NCI-H2107 (cell line): Measurements from ENCODE around the gene DGKI.

Experiments
- DNase-seq: peaks from one replicate; lab custom pipeline; 2025; lab: John Stamatoyannopoulos, UW

The DGKI gene

GRCh38 chr7:137531671-137532070 lies 315.1 kb downstream of the DGKI start:
- DNase-seq = no peak

GRCh38 chr7:137527634-137528033 lies 319.1 kb downstream of the DGKI start:
- no peak for DNase-seq

GRCh38 chr7:137523171-137523570 lies 323.6 kb downstream of the DGKI start:
- DNase-seq = no peak

- DNase-seq = no peak
Observed at GRCh38 chr7:137521451-137521850, 325.3 kb downstream of the DGKI start.

DNA sequence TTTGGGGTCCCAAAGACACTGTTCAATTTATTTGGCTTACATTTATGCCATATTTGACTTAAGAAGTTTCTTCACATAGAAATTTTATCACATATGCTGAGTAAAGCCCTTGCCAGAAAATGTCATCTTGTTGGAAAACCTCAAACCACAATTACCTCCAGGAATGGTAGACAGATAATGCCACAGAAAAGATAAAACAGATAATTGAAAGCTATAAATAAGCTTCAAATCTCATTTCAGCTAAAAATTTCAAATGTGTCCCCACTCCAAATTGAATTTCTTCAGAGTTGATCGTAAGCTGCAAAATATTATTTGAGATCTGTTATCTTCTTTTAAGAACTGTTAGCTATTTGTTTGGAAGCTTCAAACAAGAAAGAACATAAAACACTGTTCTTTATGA lies 326.8 kb downstream of the DGKI start:
- DNase-seq = no peak

- DNase-seq = no peak
Observed at GRCh38 chr7:137519181-137519691, 327.5 kb downstream of the DGKI start.

- DNase-seq = no peak
Observed at GRCh38 chr7:137513091-137513490, 333.7 kb downstream of the DGKI start.

- no peak for DNase-seq
Observed at GRCh38 chr7:137507096-137507495, 339.7 kb downstream of the DGKI start.

GRCh38 chr7:137506031-137506430 lies 340.7 kb downstream of the DGKI start:
- no peak for DNase-seq

DNA sequence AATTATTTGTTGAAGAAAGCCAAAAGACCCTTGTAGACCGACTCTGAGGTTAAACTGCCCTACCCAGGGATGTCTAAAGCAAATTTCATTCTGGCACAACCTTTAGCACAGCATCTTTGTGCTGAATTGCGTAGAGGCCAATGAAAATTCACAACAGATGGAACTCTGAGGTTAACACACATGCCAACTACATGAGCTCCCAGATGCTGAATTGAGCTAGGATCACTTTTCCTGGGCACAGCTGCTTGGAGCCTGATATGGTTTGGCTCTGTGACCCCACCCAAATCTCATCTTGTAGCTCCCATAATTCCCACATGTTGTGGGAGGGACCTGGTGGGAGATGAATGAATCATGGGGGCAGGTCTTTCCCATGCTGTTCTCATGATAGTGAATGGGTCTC lies 345.2 kb downstream of the DGKI start:
- no peak for DNase-seq

DNA sequence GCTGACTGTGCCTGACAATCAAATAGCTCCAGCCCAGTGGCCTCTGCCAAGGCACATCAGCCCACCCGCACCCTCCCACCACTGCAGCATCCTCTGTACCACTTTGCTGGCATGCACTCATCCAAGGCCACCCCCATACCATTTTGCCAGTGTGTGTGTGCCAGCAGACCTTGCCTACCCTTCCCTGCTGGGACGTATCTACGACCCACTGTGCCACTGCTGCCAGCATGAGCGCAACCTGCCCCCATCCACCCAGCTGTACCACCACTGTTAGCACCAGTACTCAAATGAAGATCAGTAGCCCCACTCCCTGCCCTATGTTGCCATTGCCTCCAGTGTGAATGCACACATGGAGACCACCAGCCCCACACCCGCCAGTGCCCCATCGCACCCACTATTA lies 353.9 kb downstream of the DGKI start:
- DNase-seq = no peak

- DNase-seq = no peak
Observed at GRCh38 chr7:137489880-137490279, 356.9 kb downstream of the DGKI start.

- DNase-seq = no peak
Observed at GRCh38 chr7:137488038-137488437, 358.7 kb downstream of the DGKI start.

- DNase-seq = no peak
Observed at GRCh38 chr7:137485818-137486217, 361.0 kb downstream of the DGKI start.

DNA sequence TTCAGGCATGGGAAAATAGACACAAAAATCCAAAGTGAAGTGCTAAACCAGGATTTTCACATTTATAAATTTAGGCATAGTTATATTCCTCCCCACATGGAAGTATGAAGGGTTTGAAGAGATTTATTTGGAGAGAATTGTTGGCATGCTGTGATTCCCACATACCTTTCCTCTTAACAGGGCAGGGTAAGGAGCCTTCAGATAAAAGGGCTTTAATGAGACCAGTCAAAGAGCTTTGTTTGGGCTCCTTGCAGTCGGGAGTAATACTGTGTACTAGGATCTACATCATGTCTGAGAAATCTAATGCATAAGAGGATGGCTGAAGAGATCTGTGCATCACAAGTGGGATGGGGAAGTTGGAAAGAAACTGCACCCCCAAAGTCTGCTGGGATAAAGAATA lies 362.4 kb downstream of the DGKI start:
- no peak for DNase-seq

GRCh38 chr7:137482466-137482865 lies 364.3 kb downstream of the DGKI start:
- no peak for DNase-seq

DNA sequence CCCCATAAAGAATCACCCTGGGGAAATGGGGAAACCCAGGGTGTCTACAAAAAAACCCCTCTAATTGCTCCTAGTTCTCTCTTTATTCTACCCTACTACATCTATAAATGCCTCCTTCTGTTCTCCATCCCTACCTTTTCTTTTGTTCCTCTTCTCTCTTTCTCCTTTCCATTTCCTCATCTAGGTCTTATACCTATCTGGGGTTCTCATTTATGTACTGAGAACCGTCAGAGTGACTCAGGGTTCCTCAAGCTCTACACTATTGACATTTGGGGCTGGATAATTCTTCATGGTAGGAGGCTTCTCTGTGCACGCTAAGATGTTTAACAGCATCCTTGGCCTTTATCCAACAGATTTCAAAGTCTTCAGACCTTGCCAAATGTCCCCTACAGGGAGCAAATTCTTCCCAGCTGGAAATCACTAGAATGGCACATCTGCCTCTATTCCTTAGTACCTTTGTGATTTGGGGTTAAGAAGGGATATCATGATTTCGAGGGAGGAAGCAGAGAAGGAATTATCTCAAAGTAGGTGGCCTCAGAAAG lies 365.9 kb downstream of the DGKI start:
- DNase-seq = no peak

- DNase-seq = no peak
Observed at GRCh38 chr7:137480401-137480800, 366.4 kb downstream of the DGKI start.

GRCh38 chr7:137476937-137477336 lies 369.8 kb downstream of the DGKI start:
- no peak for DNase-seq

DNA sequence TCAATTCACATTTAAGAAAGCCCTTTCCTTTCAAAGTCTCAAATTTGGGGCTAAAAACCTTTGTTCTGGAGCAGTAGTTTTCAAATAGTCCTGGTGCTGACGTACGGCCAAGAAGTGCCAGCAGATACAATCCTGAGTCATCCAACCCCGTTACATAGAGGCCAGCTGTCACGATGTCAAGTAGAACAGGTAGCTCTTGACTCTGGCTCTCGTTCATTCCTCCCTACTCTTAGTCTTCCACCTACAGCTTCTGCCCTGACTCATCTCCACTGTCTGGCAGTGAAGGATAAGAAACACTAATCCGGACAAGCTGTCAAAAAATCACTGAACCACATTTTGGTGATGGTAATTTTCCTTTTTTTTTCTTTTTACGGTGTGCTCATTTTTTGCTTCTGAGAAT lies 370.8 kb downstream of the DGKI start:
- no peak for DNase-seq

GRCh38 chr7:137474540-137475026 lies 372.2 kb downstream of the DGKI start:
- DNase-seq = no peak

GRCh38 chr7:137471128-137471527 lies 375.6 kb downstream of the DGKI start:
- no peak for DNase-seq

DNA sequence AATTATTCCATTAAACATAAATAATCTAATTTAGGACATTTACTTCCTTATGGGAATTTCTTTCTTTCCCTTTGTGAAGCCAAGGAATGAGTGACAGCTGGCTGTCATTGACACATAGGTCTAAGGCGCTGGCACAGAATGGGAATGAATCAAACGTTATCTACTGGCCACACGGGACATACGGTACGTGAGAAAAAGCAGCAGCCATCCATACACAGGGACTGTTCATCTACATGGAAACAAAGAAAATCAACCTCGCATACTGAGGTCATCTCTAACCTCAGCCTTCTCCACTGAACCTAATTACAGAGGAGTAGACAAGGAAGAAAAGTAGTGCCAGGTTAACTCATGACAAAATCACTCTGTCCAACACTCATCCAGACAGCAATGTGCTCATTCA lies 376.9 kb downstream of the DGKI start:
- no peak for DNase-seq

DNA sequence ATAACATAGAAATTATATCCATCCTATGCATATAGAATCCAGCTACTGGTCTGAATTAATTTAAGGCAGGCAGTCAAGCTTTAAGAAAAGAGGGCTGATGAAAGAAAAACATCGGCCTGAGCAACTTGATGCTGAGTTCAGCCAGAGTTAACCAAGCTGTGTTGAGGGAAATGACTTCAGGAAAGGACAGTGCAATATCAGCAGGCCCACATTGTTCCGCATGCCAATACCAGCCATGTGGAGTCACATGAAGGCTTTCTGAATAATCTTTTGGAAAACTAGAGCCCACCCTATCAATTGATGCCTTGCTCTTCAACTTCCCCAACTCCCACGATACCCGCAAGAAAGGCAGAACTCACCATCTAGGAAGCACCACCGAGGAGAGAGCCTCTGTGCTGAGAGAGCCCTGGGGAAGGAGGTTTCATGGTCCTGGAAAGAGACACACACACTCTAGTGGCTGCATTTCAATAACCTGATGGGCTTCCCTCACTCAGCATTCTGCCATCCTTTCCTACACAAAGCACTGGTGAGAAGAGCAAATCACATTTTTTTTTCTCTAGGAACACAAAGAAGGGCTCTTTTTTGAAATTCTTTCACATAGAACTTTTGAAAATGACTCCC lies 377.5 kb downstream of the DGKI start:
- DNase-seq = no peak
